HepG2 (cell line): ENCODE results near the gene EMP2. TPM values are rescaled to one million over a fixed set of nuclear protein-coding genes. Genes with fewer than 3 reads are reported as not detected.

Source experiments
- CBX2 ChIP-seq, 2 experiments: fragments of 200-600 bp in 1 of 2; sonication (generic); formaldehyde crosslinking in 1 of 2; IDR thresholded peaks; 2 replicates each; pipeline versions ENCODE4 v1.7.0 to v1.8.1; 2018 to 2022; ENCODE audit warnings: low read depth in 2 of 2, low read length in 1 of 2, mild to moderate bottlenecking in 1 of 2, missing genetic modification reagents in 1 of 2
- KLF15 ChIP-seq: sonication (generic); formaldehyde crosslinking; IDR thresholded peaks from 2 replicates; pipeline ENCODE4 v1.8.1; 2023; ENCODE audit warnings: borderline replicate concordance, mild to moderate bottlenecking, inconsistent platforms, missing genetic modification reagents, mixed read lengths
- MTF2 ChIP-seq: sonication (generic); formaldehyde crosslinking; IDR thresholded peaks from 2 replicates; pipeline ENCODE4 v1.5.0; 2020; ENCODE audit warnings: missing genetic modification reagents, borderline replicate concordance
- ONECUT2 ChIP-seq: sonication (generic); formaldehyde crosslinking; IDR thresholded peaks from 2 replicates; pipeline ENCODE4 v1.4.0; 2020; ENCODE audit warnings: missing genetic modification reagents
- RFXANK ChIP-seq: IDR thresholded peaks from 2 replicates; pipeline ENCODE4 v1.6.1; 2016
- SMAD3 ChIP-seq: sonication (generic); formaldehyde crosslinking; IDR thresholded peaks from 2 replicates; pipeline ENCODE4 v1.4.0; 2020; ENCODE audit warnings: missing genetic modification reagents
- ZNF225 ChIP-seq: sonication (generic); formaldehyde crosslinking; IDR thresholded peaks from 2 replicates; pipeline ENCODE4 v1.4.0; 2020; ENCODE audit warnings: mild to moderate bottlenecking, missing genetic modification reagents
- ZNF263 ChIP-seq: sonication (generic); formaldehyde crosslinking; IDR thresholded peaks from 2 replicates; pipeline ENCODE4 v1.4.0; 2020; ENCODE audit warnings: missing genetic modification reagents
- ZNF280D ChIP-seq: sonication (generic); formaldehyde crosslinking; IDR thresholded peaks from 2 replicates; pipeline ENCODE4 v1.5.1; 2020; ENCODE audit warnings: mild to moderate bottlenecking, missing genetic modification reagents
- ZNF333 ChIP-seq: sonication (generic); formaldehyde crosslinking; IDR thresholded peaks from 2 replicates; pipeline ENCODE4 v1.4.0; 2020; ENCODE audit warnings: mild to moderate bottlenecking, missing genetic modification reagents, borderline replicate concordance
- ZNF343 ChIP-seq: sonication (generic); formaldehyde crosslinking; IDR thresholded peaks from 2 replicates; pipeline ENCODE4 v1.4.0; 2020; ENCODE audit warnings: mild to moderate bottlenecking, missing genetic modification reagents
- ZNF576 ChIP-seq: sonication (generic); formaldehyde crosslinking; IDR thresholded peaks from 2 replicates; pipeline ENCODE4 v1.4.0; 2020; ENCODE audit warnings: mild to moderate bottlenecking, missing genetic modification reagents
- ZNF609 ChIP-seq: sonication (generic); formaldehyde crosslinking; IDR thresholded peaks from 2 replicates; pipeline ENCODE4 v1.4.0; 2020; ENCODE audit warnings: mild to moderate bottlenecking, missing genetic modification reagents, borderline replicate concordance
- polyA plus RNA-seq, 8 experiments: library from polyadenylated mRNA; depleted of rRNA in 3 of 8; stranded (reverse) in 7 of 8; unstranded in 1 of 8; fragments of >200 nt; fragmentation: Illumina TruSeq in 4 of 8; extraction: Trizol in 4 of 8; gene quantifications; 2 replicates each; pipeline versions ENCODE4 v1.2.1 to v1.2.3, GENCODE V29; 2011 to 2016; ENCODE audit warnings: low read depth in 4 of 8, missing spikeins in 1 of 8, mixed read lengths in 1 of 8; ENCODE audit not compliant: insufficient read depth in 1 of 8
- total RNA-seq, 5 experiments: library from RNA; depleted of rRNA; stranded (reverse); fragments of >200 nt; fragmentation: Illumina TruSeq; extraction: Trizol; gene quantifications; 2 replicates each; pipeline ENCODE4 v1.2.3, GENCODE V29; 2016; ENCODE audit warnings: low read depth in 1 of 5
- TF ChIP-seq, protein P1 (sequence below): sonication (generic); formaldehyde crosslinking; IDR thresholded peaks from 2 replicates; pipeline ENCODE4 v1.4.0; 2020; ENCODE audit warnings: mild to moderate bottlenecking, low read depth, missing genetic modification reagents
- TF ChIP-seq, protein P2 (sequence below): sonication (generic); formaldehyde crosslinking; IDR thresholded peaks from 2 replicates; pipeline ENCODE4 v1.8.0; 2023; ENCODE audit warnings: mild to moderate bottlenecking, missing genetic modification reagents

The EMP2 gene
- total and polyA plus RNA-seq, 2 of the 13 experiments (the other 11 are each of a cell fraction or from before 2014, with no cell fraction given), result 24.6 to 91.2 TPM

DNA sequence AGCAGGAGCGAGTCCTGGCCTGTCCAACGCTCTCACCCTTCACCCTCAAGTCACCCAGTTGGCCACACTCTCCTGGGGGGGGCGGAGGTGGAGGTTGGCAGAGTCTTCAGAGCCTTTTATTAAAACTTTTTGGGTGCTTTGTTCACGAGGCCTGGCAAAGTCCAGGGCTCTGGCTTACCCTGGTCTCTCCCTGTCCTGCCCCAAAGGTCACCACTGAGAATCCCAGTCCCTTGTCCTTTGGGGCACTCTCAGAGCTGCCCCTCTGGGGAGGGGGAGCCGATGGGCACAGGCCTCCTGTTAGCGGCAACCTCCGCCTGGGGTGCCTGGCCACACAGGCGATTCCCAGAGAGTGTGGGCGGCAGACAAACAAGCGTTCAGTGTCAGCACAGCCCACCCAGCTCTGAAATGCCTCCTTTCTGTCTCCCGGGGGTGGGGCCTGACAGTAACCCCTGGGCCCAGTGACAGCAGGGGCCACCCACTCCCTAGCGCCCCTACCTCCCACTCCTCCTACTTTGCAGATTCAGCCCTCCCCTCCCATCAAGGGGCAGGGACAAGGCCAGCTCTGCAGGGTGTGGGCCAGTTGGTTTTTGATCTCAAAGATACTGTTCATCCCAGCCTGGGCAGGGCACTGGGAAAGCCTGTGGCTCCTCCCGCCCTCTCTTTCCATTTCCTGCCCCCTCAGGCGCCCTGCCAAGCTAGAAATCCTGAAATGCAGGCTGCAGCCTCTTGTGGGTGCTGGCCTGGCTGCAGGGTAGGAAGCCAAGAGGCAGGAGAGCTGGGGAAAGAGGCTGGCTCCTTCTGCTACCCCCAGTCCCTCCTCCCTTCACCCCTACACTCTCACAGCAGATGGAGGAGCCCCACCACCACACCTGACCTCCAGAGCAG lies 36.6 kb upstream of the EMP2 start (continued):
- TF ChIP-seq ZNF280D (CRISPR knock-in tag), result peak; percentile 68; the same call in 1 of the 2 replicates
- TF ChIP-seq ZNF576, result no peak
- 0 out of 2 replicates have a peak, but pooled peaks have one; percentile 81 for TF ChIP-seq ZNF343
- TF ChIP-seq ZNF609 (CRISPR knock-in tag), result peak; percentile 85
- TF ChIP-seq RFXANK (CRISPR knock-in tag), result no peak
- no peak; the same call in 1 of the 2 replicates for TF ChIP-seq ONECUT2 (CRISPR knock-in tag)
- TF ChIP-seq ZNF333, result peak; percentile 78; the same call in 1 of the 2 replicates
- TF ChIP-seq MTF2 (CRISPR knock-in tag), result peak; percentile 97; the same call in 1 of the 2 replicates
- no peak for TF ChIP-seq CBX2 (IDR thresholded peaks at IDR 0.05; ENCODE audit: low read depth, low read length)
- TF ChIP-seq CBX2 (CRISPR knock-in tag; IDR thresholded peaks at IDR 0.05; ENCODE audit: low read depth), result 0 out of 2 replicates have a peak, but pooled peaks have one; percentile 72
- no peak; the same call in 1 of the 2 replicates for TF ChIP-seq SMAD3 (CRISPR knock-in tag)
- TF ChIP-seq, protein P1, sequence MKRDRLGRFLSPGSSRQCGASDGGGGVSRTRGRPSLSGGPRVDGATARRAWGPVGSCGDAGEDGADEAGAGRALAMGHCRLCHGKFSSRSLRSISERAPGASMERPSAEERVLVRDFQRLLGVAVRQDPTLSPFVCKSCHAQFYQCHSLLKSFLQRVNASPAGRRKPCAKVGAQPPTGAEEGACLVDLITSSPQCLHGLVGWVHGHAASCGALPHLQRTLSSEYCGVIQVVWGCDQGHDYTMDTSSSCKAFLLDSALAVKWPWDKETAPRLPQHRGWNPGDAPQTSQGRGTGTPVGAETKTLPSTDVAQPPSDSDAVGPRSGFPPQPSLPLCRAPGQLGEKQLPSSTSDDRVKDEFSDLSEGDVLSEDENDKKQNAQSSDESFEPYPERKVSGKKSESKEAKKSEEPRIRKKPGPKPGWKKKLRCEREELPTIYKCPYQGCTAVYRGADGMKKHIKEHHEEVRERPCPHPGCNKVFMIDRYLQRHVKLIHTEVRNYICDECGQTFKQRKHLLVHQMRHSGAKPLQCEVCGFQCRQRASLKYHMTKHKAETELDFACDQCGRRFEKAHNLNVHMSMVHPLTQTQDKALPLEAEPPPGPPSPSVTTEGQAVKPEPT (CRISPR knock-in tag), result peak; percentile 84; the same call in 1 of the 2 replicates
- no peak for TF ChIP-seq KLF15 (CRISPR knock-in tag)
- TF ChIP-seq, protein P2, sequence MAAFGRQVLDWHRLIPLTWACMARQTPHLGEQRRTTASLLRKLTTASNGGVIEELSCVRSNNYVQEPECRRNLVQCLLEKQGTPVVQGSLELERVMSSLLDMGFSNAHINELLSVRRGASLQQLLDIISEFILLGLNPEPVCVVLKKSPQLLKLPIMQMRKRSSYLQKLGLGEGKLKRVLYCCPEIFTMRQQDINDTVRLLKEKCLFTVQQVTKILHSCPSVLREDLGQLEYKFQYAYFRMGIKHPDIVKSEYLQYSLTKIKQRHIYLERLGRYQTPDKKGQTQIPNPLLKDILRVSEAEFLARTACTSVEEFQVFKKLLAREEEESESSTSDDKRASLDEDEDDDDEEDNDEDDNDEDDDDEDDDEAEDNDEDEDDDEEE (CRISPR knock-in tag), result 0 out of 2 replicates have a peak, but pooled peaks have one; percentile 31
- no peak for TF ChIP-seq ZNF225
- peak; percentile 80 for TF ChIP-seq ZNF263 (CRISPR knock-in tag)
